Activated CD4-positive, alpha-beta T cell treated with anti-CD3 and anti-CD28 coated beads, Interleukin-2, Interleukin-6, amounts not matched to agents 100 ng/mL and 50 ng/mL, durations not matched to agents 16 hours and 8 hours (primary cell): ENCODE data around the gene MTMR12.

ENCODE experiments used
- DNase-seq: peaks from one replicate; pipeline ENCODE4 v3.0.0-alpha.2; 2020

MTMR12 gene

GRCh38 chr5:32274548-32275395 lies 38.0 kb downstream of the MTMR12 start:
- DNase-seq: no peak

- no peak for DNase-seq
Observed at GRCh38 chr5:32273821-32274220, 38.9 kb downstream of the MTMR12 start.

- DNase-seq: no peak
Observed at GRCh38 chr5:32272746-32273145, 40.0 kb downstream of the MTMR12 start.

GRCh38 chr5:32270946-32271345 lies 41.8 kb downstream of the MTMR12 start:
- no peak for DNase-seq

- DNase-seq: no peak
Observed at GRCh38 chr5:32270178-32270577, 42.6 kb downstream of the MTMR12 start.

DNA sequence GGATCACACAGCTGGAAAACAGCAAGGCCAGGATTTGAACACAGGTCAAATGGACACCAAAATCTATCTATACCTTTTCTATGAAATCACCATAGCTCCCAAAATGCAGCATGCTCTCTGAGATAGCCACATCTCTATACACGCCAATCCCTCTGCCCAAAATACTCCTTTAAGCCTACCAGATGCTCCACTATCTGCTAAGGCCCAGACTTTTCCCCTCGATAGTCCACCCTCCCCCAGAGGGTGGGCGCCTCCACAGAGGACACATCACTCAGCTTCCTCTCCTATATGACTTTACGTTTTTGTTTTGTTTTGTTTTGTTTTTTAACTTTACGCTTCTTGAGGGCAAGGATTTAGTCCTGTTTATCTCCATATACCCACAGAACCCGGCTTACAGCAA lies 46.8 kb downstream of the MTMR12 start:
- DNase-seq: no peak

GRCh38 chr5:32264957-32265572 lies 47.7 kb downstream of the MTMR12 start:
- no peak for DNase-seq

DNA sequence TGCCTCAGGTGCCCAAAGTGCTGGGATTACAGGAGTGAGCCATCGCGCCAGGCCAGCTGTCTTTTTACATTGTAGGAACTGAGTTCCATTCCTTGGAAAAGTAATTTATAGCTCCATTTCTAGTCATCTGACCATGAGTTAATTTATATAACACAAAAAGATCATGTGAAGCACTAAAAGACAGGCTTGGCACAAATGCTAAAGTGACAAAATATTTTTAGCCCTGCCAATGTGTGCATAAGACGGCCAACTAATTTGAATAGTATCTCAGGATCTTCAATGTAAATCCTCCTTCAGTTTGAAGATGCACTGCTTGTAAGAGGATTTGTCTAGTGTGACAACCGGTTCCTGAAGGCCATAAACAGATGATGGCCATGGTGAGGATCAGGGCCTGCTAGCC lies 49.1 kb downstream of the MTMR12 start:
- DNase-seq: no peak

DNA sequence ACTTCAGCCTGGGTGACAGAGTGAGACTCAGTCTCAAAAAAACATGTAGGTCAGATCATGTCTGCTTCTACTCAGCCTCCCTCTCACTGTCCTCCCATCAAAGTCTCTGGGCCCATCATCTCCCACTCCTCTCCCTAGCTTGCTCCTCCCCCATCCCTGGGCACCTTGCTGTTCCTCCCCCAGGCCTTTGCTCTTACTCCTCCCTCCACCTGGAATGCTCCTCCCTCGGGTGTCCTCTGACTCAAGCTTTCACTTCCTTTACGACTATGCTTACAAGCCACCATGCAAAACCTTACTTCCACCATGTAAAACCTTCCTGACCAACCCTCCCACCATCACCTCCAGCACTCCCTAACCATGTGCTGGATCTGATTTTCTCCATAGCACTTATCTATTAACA lies 51.5 kb downstream of the MTMR12 start:
- DNase-seq: peak; percentile 57

DNA sequence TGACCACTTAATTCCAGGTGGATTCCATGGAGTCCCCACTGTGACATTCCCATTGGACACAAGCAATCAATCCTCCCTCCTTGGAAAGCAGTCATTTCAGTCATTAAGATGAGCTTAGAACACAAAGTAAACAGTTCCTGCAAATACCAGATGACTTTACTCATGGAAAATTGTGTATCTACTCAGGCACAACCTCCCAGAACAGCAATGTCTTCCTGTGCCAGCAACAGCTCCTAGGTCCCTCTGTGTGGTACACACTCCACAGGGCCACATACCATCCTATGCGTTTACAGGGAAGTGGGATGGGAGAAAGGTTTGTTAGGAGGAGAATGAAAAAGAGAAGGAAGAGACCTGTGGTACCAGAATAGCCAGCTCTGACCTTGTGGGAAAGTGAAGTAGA lies 53.7 kb downstream of the MTMR12 start:
- DNase-seq: no peak

GRCh38 chr5:32258424-32258823 lies 54.3 kb downstream of the MTMR12 start:
- DNase-seq: no peak

- DNase-seq: no peak
Observed at GRCh38 chr5:32255540-32255900, 57.2 kb downstream of the MTMR12 start.

- DNase-seq: no peak
Observed at GRCh38 chr5:32254881-32255539, 57.7 kb downstream of the MTMR12 start.

DNA sequence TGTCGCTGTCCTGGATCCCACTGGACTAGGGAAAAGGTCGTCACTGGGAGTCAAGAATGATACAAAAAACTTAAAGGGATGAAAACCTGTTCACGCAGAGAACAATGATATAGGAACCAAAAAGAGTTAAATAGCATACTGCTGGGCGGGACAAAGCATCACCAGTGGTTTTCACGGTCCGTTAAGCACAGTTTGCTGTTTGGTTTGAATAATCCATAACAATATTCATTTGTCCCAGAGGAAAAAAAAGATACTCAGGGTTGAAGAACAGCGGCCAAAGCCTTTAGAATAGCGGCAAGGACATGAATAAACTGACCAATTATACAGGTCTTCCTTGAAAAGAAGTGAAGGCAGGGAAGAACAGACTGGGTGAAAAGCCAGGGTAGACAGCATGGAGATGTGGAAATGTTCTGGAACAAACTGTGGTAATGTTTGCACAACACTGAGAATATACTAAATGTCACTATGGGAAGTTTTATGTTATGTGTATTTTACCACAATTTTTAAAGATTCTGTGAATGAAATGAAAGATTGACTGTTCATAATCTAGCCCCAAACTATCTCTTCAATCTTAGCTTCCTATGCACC lies 60.8 kb downstream of the MTMR12 start:
- DNase-seq: no peak

GRCh38 chr5:32249668-32250067 lies 63.1 kb downstream of the MTMR12 start:
- no peak for DNase-seq

DNA sequence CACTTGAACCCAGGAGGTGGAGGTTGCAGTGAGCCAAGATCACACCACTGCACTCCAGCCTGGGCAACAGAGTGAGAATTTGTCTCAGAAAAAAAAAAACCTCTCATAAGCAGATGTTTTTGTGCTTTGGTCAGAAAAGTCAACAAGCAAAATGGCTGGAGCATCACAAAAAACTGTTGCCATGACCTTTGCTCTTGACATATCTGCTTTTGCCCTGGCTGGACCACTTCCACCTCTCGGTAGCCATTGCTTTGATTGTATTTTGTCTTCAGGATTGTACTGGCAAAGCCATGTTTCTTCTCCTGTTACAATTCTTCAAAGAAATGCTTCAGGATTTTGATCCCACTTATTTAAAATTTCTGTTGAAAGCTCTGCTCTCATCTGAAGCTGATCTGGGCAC lies 67.0 kb downstream of the MTMR12 start:
- DNase-seq: no peak

GRCh38 chr5:32244017-32244416 lies 68.7 kb downstream of the MTMR12 start:
- no peak for DNase-seq

DNA sequence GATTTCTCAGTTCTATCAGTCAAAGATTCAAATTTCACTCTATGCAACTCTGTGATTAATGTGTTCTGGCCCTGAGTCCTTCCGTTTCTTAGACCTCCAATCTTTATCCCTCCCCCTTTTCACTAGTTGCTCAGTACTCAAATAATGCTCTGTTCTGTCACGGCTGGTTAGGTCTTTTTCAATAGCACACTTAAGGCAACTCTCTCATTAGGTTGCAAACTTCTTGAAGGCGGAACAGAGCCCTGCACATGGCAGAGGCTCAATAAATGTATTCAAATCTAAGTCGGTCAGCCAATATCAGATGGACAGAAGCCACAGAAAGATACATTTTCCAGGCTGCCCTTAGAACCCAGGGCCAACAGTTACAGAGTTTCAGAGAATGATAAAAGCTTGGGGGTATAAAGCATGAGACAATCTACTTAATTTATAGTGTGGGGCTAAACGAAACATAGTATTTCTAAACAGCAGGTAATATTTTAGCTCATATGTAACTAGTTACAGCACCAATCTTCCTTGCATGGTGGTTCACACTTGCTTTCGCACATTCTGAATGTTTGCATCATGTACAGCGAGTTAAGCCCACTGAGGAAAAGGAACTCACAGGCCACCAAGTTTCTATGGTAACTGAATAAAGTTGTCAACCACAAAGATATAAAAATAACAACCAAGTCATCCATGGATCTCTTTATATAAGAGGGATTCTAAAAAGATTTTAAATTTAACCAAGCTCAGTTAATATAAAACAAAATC lies 71.5 kb downstream of the MTMR12 start:
- DNase-seq: no peak

DNA sequence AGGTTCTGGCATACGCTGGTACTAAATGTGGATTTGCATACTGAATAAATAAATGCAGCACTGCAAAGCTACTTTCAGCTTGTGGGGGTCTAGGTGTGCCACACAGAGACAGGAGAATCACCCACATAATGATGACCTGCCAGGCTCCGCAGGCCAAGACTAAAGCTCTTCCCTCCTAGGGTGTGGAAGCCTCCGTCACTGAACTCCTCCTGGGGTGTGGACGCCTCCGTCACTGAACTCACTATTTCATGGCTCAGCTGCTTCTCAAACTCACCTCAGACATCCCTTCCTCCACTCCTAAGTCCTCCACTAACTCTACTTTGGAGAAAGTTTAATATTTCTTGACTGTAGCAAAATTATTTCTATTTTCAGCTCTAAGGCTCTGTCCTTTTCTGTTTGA lies 73.4 kb downstream of the MTMR12 start:
- no peak for DNase-seq

DNA sequence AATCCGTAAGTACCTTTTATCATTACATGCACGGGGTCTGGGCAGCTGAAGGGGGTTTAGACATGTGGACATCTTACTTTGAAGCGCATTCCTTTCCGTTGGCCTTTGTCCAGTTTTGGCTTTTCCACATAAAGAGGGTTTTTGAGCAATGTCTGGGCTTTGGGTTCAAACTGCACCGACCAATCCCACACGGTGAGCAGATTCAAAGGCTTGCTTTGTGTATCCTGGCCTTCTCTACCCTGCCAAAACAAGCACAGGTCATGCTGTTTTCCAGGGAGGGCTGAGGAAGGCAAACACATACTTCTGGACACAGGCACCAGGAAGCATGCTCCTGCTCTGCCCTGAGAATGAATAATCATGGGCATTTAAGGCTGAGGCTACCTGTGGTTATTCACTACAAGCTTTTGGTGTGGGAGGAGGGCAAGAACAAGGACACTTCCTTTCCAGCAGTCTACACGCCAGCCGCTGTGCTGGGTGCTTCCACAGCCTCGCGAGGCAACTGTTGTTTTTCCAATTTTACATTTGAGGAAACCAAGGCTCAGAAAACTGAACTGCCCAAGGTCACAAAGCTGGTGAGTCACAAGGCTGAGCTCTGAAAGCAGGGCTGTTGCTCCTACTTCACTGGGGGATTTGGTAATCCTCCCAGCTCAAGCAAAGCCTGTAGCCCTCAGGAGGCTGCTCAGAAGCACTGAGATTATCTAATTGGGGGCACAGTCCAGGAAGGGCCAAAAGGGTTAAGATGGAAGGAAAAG lies 78.9 kb downstream of the MTMR12 start:
- no peak for DNase-seq

- DNase-seq: no peak
Observed at GRCh38 chr5:32233220-32233695, 79.5 kb downstream of the MTMR12 start.
